Thyroid gland (tissue), 4 donors: ENCODE measurements around the gene TREX2.

Experiments used
- POLR2A ChIP-seq, 2 donors: fragments of 450-650 bp; IDR thresholded peaks; one replicate each; pipeline ENCODE4 v1.6.1; 2017; ENCODE audit warnings: antibody characterized with exemption in 2 of 2, mild to moderate bottlenecking in 2 of 2, moderate library complexity in 1 of 2
- TF ChIP-seq, protein P1 (sequence below), 6 experiments: fragments of 200-600 bp in 3 of 6; fragments of 450-650 bp in 3 of 6; sonication (generic) in 3 of 6; IDR thresholded peaks; one replicate each; pipeline ENCODE4 v1.5.1; 2016 to 2019; ENCODE audit warnings: antibody characterized with exemption in 6 of 6, mild to moderate bottlenecking in 2 of 6, inconsistent platforms in 1 of 6, moderate library complexity in 1 of 6

DNA sequence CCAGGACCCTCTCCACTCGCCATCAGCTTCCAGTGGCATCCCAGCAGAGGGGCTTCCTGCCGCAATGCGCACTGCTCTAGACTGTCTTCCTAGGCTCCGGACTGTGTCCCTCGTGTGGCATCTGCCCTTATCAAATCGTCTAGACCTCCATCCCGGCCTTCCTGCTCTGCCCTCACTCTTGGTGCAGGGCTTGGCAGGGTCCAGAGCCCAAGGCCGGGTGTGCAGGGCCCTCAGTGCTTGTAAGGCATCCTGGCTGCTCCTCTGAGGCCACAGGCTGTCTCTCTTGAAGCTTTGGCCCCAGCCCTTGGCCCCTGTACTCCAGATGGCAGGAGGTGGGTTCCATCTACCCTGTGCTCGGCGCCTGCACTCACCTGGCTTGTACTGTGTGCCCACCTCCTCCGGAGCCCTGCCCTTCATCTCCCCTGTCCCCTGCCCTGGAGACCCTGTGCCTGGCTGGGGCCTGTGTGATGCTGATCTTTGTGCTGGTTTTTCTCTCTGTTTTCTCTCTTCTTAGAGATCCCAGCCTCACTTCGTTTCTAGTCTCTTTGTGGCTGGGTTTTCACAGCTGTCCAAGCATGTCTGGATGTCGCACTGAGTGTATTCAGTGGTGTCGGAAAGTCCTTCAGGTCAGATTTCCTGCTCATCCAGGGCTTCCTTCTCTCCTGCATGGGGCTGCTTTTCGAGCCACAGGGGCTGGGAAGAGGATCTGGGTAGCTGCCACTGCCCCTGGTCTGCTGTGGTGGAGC, 3.7 kb upstream of the TREX2 start:
- TF ChIP-seq, protein P1, sequence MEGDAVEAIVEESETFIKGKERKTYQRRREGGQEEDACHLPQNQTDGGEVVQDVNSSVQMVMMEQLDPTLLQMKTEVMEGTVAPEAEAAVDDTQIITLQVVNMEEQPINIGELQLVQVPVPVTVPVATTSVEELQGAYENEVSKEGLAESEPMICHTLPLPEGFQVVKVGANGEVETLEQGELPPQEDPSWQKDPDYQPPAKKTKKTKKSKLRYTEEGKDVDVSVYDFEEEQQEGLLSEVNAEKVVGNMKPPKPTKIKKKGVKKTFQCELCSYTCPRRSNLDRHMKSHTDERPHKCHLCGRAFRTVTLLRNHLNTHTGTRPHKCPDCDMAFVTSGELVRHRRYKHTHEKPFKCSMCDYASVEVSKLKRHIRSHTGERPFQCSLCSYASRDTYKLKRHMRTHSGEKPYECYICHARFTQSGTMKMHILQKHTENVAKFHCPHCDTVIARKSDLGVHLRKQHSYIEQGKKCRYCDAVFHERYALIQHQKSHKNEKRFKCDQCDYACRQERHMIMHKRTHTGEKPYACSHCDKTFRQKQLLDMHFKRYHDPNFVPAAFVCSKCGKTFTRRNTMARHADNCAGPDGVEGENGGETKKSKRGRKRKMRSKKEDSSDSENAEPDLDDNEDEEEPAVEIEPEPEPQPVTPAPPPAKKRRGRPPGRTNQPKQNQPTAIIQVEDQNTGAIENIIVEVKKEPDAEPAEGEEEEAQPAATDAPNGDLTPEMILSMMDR (IDR thresholded peaks at IDR 0.05) = no peak
- no peak for TF ChIP-seq POLR2A (IDR thresholded peaks at IDR 0.05)
